Activated CD8-positive, alpha-beta memory T cell treated with anti-CD3 and anti-CD28 coated beads, Interleukin-2, amount 10 ng/mL, durations not matched to agents 7 days and 5 days (primary cell): ENCODE data around the gene MYO3B. TPM values are rescaled to one million over a fixed set of nuclear protein-coding genes. Genes with fewer than 3 reads are reported as not detected.

Source experiments
- ATAC-seq: fragments of 150-1000 bp; cut with Tn5 transposase; one replicate; pipeline ENCODE4 v1.10.0; 2021; ENCODE audit warnings: moderate library complexity
- CTCF ChIA-PET: fragments of 350-600 bp; sonication (Branson Sonifier 250); formaldehyde crosslinking; loops from one replicate; lab custom pipeline; 2021; ENCODE audit warnings: antibody characterized with exemption; lab: Charles Lee
- DNase-seq: peaks from one replicate; pipeline ENCODE4 v3.0.0-alpha.2; 2020
- H3K27ac Mint-ChIP-seq: one replicate; pipeline ENCODE4 v1.8.0; 2021; ENCODE audit warnings: mild to moderate bottlenecking, mixed read lengths
- H3K27me3 Mint-ChIP-seq: one replicate; pipeline ENCODE4 v1.8.0; 2021; ENCODE audit warnings: mixed read lengths
- H3K36me3 Mint-ChIP-seq: one replicate; pipeline ENCODE4 v1.8.0; 2021; ENCODE audit warnings: mild to moderate bottlenecking, mixed read lengths
- H3K4me1 Mint-ChIP-seq: one replicate; pipeline ENCODE4 v1.8.0; 2021; ENCODE audit warnings: mixed read lengths
- H3K4me3 Mint-ChIP-seq: one replicate; pipeline ENCODE4 v1.8.0; 2021; ENCODE audit warnings: mild to moderate bottlenecking, moderate library complexity, mixed read lengths
- H3K9me3 Mint-ChIP-seq: one replicate; pipeline ENCODE4 v1.8.0; 2022; ENCODE audit warnings: low read depth, mixed read lengths
- total RNA-seq, 2 experiments: library from RNA; stranded (reverse); gene quantifications; one replicate each; pipeline ENCODE4 v1.2.3, GENCODE V29; 2021

The MYO3B gene
- total RNA-seq, 2 experiments from 2014 or later: 0.23 to 0.38 TPM

- CTCF ChIA-PET: no interaction called here
- no peak overlapping the region for H3K4me3 Mint-ChIP-seq
- no peak for ATAC-seq
- no peaks in the 10 kb centered on the region for H3K36me3 Mint-ChIP-seq
- H3K27ac Mint-ChIP-seq: no peak overlapping the region
- H3K27me3 Mint-ChIP-seq: peaks cover 2% of the 10 kb centered on the region
- peaks cover 7% of the 10 kb centered on the region for H3K4me1 Mint-ChIP-seq
- H3K9me3 Mint-ChIP-seq: no peaks in the 10 kb centered on the region
- no peak for DNase-seq
Measured at GRCh38 chr2:170485254-170486026, 307.5 kb downstream of the MYO3B start.

GRCh38 chr2:170486730-170487129, 308.8 kb downstream of the MYO3B start:
- CTCF ChIA-PET: interaction anchor here (0.7 to 1.1 kb wide), 3 partner anchors 12 to 326 kb away, joined by 3 read pairs; no protein-coding TSS in a partner anchor
- Mint-ChIP-seq H3K27me3 (peaks cover 2% of the 10 kb centered on the region), H3K4me1 (no peaks in the 10 kb centered on the region), H3K27ac (no peak overlapping the region), H3K9me3 (no peaks in the 10 kb centered on the region), H3K36me3 (no peaks in the 10 kb centered on the region), H3K4me3 (no peak overlapping the region)
- DNase-seq: no peak
- ATAC-seq: no peak

DNA sequence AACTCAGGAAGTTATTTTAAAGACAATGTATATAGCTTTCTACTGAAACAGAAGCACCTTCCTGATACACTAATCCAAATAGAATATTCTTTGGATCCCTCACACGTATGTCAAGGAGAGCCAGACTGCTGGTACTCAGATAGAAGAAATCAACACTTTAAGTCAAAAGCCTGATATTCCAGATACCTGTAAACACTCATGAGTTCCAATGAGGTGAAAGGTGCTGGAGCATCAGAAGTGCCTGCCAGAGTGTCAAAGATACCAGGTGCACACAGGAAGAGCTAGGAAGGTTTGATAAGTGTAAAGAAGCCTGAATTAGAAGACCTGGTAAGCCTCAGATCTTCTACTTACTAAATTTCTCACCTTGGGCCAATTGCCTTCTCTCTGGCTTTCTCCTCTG, 310.9 kb downstream of the MYO3B start:
- H3K4me1 Mint-ChIP-seq: no peaks in the 10 kb centered on the region
- peaks cover 9% of the 10 kb centered on the region for H3K27me3 Mint-ChIP-seq
- ATAC-seq (no peak), DNase-seq (no peak)
- CTCF ChIA-PET: no interaction called here
- no peak overlapping the region for H3K4me3 Mint-ChIP-seq
- H3K36me3 Mint-ChIP-seq: no peaks in the 10 kb centered on the region
- no peaks in the 10 kb centered on the region for H3K9me3 Mint-ChIP-seq
- H3K27ac Mint-ChIP-seq: no peak overlapping the region

DNA sequence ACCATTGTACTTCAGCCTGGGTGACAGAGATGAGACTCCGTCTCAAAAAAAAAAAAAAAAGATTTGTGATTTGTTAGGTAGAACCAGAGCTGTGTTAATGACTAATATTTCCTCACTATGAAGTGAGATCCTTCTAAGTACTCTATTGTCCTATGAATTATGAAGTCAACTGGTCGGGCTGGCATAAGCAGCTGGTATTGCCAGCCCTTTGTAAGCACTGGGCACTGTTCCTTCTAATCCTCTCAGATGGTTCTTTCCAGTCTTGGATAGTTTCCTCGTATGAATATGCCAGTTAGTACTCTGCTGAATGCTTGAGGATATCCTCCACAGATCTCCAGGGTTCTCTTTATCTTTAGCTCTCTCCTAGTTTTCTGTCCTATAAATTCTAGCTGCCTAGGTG, 314.1 kb downstream of the MYO3B start:
- H3K4me1 Mint-ChIP-seq: no peaks in the 10 kb centered on the region
- no peak overlapping the region for H3K4me3 Mint-ChIP-seq
- no peak overlapping the region for H3K27ac Mint-ChIP-seq
- DNase-seq (no peak), ATAC-seq (no peak)
- peaks cover 27% of the 10 kb centered on the region for H3K27me3 Mint-ChIP-seq
- no peaks in the 10 kb centered on the region for H3K36me3 Mint-ChIP-seq
- CTCF ChIA-PET: no interaction called here
- no peaks in the 10 kb centered on the region for H3K9me3 Mint-ChIP-seq

DNA sequence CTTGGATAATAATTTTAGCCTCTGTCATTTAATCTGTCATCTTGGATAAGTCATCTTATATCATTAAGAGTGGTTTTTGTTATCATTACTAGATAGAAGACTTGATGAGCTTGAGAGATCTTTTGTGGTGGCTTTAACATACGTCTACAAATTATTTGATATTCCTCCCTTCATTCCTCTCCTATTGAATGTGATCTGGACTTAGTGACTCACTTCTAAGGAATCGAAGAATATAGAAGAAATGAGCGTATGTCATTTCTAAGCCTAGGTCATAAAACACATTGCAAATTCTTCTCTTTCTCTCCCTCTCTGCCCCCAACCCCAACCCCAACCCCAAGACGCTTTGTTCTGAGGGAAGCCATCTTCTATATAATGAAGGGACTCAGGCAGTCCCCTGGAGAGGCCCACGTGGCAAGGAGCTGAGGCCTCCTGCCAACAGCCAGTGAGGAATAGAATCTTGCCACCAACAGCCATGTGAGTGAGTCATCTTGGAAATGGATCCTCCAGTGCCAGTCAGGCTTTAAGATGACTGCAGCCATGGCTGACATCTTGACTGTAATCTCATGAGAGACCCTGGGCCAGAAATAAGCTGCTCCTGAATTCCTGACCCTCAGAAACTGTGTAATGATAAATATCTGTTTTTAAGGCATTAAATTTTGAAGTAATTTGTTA, 315.6 kb downstream of the MYO3B start:
- H3K4me1 Mint-ChIP-seq: no peaks in the 10 kb centered on the region
- CTCF ChIA-PET: no interaction called here
- ATAC-seq (no peak), DNase-seq (no peak)
- no peaks in the 10 kb centered on the region for H3K9me3 Mint-ChIP-seq
- H3K4me3 Mint-ChIP-seq: no peak overlapping the region
- no peaks in the 10 kb centered on the region for H3K36me3 Mint-ChIP-seq
- peaks cover 29% of the 10 kb centered on the region for H3K27me3 Mint-ChIP-seq
- H3K27ac Mint-ChIP-seq: no peak overlapping the region

- H3K4me1 Mint-ChIP-seq: no peaks in the 10 kb centered on the region
- DNase-seq (no peak), ATAC-seq (no peak)
- H3K27ac Mint-ChIP-seq: no peak overlapping the region
- no peaks in the 10 kb centered on the region for H3K36me3 Mint-ChIP-seq
- CTCF ChIA-PET: no interaction called here
- H3K9me3 Mint-ChIP-seq: no peaks in the 10 kb centered on the region
- peaks cover 37% of the 10 kb centered on the region for H3K27me3 Mint-ChIP-seq
- no peak overlapping the region for H3K4me3 Mint-ChIP-seq
Measured at GRCh38 chr2:170495896-170496295, 317.9 kb downstream of the MYO3B start.

GRCh38 chr2:170498619-170499018, 320.7 kb downstream of the MYO3B start:
- Mint-ChIP-seq H3K27ac (no peak overlapping the region), H3K36me3 (no peaks in the 10 kb centered on the region), H3K9me3 (no peaks in the 10 kb centered on the region), H3K4me1 (peaks cover 5% of the 10 kb centered on the region), H3K4me3 (no peak overlapping the region), H3K27me3 (peaks cover 41% of the 10 kb centered on the region)
- ATAC-seq: no peak
- no peak for DNase-seq
- CTCF ChIA-PET: interaction anchor here (1.4 kb wide), 2 partner anchors 11 to 314 kb away, joined by 3 read pairs; no protein-coding TSS in a partner anchor

DNA sequence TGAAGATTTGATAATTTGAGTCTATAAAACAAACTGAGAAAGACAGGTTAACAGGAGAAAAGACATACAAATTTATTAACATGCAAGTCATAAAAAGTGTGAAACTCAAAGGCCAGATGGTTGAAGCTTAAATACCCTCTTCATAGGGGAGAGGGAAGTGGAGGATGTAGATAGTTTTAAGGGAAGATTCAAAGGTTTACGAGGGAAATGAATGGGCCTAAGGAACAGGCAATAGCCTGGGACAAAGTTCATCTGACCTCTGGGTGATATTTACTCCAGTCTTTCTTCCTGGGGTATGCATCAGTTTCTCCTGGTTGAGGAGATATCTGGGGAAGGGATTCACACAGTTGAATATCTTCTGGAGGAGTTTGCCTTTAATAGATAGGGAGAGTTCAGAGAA, 322.2 kb downstream of the MYO3B start:
- Mint-ChIP-seq H3K36me3 (no peaks in the 10 kb centered on the region), H3K4me1 (peaks cover 14% of the 10 kb centered on the region), H3K27me3 (peaks cover 33% of the 10 kb centered on the region), H3K27ac (no peak overlapping the region), H3K4me3 (no peak overlapping the region), H3K9me3 (no peaks in the 10 kb centered on the region)
- DNase-seq (no peak), ATAC-seq (no peak)
- CTCF ChIA-PET: no interaction called here

DNA sequence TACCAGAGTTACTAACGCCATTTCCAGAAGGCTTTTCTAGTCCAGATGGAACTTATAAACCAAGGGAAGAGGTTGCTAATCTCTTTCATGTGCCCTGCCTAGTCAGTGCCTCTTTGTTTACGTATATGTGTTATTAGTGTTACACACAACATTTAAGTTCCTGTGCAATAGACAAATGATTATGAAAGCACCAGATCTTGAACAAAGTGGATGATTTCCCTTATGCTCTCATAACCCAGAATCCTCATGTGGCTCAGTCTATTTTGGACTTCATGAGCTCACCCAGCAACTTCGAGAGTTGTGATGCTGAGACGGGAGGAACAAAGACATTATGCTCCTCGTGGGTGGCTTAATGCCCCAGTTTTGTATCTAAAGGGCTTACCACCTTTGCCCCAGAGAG, 322.8 kb downstream of the MYO3B start:
- no peaks in the 10 kb centered on the region for H3K36me3 Mint-ChIP-seq
- peaks cover 18% of the 10 kb centered on the region for H3K4me1 Mint-ChIP-seq
- no peak overlapping the region for H3K27ac Mint-ChIP-seq
- H3K27me3 Mint-ChIP-seq: peaks cover 29% of the 10 kb centered on the region
- CTCF ChIA-PET: no interaction called here
- ATAC-seq (no peak), DNase-seq (no peak)
- H3K9me3 Mint-ChIP-seq: no peaks in the 10 kb centered on the region
- no peak overlapping the region for H3K4me3 Mint-ChIP-seq

DNA sequence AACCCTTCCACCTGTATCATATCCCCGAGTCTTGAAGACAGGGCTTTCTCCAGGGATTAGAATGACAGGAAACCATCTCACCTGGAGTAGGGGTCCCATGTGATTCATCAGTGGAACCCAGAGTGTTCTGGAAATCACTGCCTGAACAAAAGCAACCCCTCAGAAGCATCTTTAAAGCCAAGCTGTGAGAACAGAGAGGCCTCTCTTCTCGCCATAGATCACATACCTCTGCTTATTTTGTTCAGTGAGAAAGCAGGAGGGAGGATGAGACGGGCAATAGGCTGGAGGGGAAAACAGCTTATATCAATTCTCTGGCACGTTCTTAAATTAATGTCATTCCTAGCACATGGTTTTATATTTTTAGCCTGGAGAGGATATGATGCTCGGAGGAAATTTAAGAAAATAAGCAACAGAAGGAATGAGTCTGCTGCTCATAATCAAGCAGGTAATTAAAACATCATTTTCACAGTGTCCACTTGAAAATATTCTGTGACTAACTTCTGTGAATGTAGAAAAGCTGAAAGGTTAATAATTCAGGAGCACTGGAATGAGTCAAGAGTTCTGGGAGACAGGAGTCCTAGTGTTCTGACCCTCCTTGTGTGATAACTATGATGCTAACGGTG, 323.6 kb downstream of the MYO3B start:
- ATAC-seq (no peak), DNase-seq (no peak)
- H3K9me3 Mint-ChIP-seq: no peaks in the 10 kb centered on the region
- no peak overlapping the region for H3K4me3 Mint-ChIP-seq
- CTCF ChIA-PET: no interaction called here
- H3K27ac Mint-ChIP-seq: no peak overlapping the region
- H3K4me1 Mint-ChIP-seq: peaks cover 26% of the 10 kb centered on the region
- peaks cover 28% of the 10 kb centered on the region for H3K27me3 Mint-ChIP-seq
- H3K36me3 Mint-ChIP-seq: no peaks in the 10 kb centered on the region

- H3K4me1 Mint-ChIP-seq: peaks cover 36% of the 10 kb centered on the region
- peaks cover 23% of the 10 kb centered on the region for H3K27me3 Mint-ChIP-seq
- no peak for DNase-seq
- no peak for ATAC-seq
- CTCF ChIA-PET: no interaction called here
- no peaks in the 10 kb centered on the region for H3K36me3 Mint-ChIP-seq
- no peak overlapping the region for H3K4me3 Mint-ChIP-seq
- H3K27ac Mint-ChIP-seq: no peak overlapping the region
- H3K9me3 Mint-ChIP-seq: no peaks in the 10 kb centered on the region
Measured at GRCh38 chr2:170502361-170503130, 324.6 kb downstream of the MYO3B start.

DNA sequence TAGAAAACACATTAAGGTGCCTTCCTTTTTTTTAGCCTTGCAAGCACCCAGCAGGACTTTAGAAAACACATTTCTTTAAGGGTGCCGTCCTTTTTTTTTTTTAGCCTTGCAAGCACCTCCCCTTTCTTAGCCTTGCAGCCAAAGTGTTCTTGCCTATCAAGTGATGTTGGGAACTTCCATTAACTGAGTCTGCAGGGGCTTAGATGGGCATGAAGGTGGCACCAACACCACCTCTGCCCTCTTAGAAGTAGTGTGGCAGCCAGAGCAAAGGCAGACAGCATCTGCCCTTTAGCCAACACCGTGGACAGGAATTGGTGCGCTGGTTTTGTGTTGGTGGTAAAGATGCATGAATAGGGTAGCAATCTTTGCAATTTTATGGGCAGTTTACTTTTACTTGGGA, 325.6 kb downstream of the MYO3B start:
- CTCF ChIA-PET: no interaction called here
- H3K27ac Mint-ChIP-seq: no peak overlapping the region
- H3K4me1 Mint-ChIP-seq: peaks cover 46% of the 10 kb centered on the region
- ATAC-seq (no peak), DNase-seq (no peak)
- no peaks in the 10 kb centered on the region for H3K36me3 Mint-ChIP-seq
- H3K9me3 Mint-ChIP-seq: no peaks in the 10 kb centered on the region
- no peak overlapping the region for H3K4me3 Mint-ChIP-seq
- peaks cover 21% of the 10 kb centered on the region for H3K27me3 Mint-ChIP-seq
